HTERT RPE-1 (cell line): ENCODE data around the gene S100A2.
"Not testable (repeated sequence)": the region's sequence is repeated elsewhere in the genome, so short reads cannot be mapped to it uniquely, and the experiment has no call there.

Experiments used
- in situ Hi-C: fragments of 300-500 bp; cut with MboI; formaldehyde crosslinking; loops from 4 replicates; pipeline ENCODE4 v1.14.3; 2020; ENCODE audit warnings: low sequenced_read_pairs

Gene S100A2

GRCh38 chr1:153566414-153567371 lies 1.0 kb upstream of the S100A2 start:
- in situ Hi-C loops, result no loop called here

GRCh38 chr1:153563991-153564390 lies 1.7 kb downstream of the S100A2 start:
- in situ Hi-C loops, result no loop called here

- in situ Hi-C loops, result no loop called here
These were observed 2.2 kb downstream of the S100A2 start for GRCh38 chr1:153563483-153563901.

GRCh38 chr1:153562021-153562420 lies 3.6 kb downstream of the S100A2 start:
- in situ Hi-C loops, result not testable (repeated sequence)

- in situ Hi-C loops, result no loop called here
These were observed 4.1 kb downstream of the S100A2 start for GRCh38 chr1:153561466-153561985.

DNA sequence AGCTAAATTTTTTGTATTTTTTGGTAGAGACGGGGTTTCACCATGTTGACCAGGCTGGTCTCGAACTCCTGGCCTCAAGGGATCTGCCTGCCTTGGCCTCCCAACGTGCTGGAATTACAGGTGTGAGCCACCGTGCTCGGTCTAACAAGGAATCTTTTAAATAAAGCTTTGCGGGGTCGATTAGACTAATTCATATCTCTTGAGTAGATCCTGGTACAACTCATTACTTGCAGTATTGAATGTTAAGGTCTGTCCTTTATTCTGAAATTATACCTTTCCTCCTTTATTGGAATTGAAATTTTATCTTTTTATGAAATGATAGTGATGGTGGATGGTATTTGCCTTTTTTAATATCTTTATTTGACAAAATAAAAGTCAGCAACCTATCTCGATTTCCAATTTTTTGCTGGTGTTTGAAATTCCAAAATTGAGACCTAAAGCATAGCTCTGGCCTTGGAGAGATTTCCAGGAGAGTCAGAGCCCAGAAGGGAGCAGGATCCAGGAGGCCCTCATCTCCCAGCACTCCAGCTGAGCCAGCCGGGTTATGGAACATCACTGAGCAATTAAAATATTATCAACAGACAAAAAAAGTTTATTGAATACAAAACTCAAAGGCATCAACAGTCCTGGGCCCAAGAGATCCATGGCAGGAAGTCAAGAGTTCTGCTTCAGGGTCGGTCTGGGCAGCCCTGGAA lies 4.7 kb downstream of the S100A2 start:
- in situ Hi-C loops, result no loop called here

DNA sequence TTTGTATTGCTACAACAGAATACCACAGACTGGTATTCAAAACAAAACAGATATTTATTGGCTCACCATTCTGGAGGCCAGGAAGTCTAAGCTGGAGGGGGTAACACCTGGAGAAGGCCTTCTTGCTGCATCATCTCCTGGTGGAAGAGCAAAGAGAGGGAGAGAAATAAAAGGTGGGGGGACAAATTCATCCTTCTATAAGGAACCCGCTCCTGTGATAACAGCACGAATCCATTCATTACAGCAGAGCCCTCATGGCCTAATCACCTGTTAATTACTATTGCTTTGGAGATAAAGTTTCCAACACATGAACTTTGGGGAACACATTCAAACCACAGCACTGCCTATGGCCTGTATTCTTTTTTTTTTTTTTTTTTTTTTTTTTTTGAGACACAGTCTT lies 5.4 kb downstream of the S100A2 start:
- in situ Hi-C loops, result no loop called here

DNA sequence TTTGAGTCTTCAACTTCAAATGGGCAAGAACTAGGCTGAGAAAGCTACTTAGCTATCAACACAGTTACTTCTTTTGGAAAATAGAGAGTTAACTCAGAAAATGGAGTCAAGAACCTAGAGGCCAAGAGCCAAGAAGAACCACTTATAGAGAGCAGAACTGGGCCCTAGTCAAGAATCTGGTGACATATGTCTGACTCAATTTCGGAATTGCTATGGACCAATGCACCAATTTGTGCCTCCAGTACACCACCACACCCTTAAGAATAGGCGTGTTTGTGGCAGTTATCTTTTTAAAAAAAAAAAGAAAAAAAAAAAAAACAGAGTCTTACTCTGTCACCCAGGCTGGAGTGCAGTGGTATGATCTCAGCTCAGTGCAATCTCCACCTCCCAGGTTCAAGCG lies 7.8 kb downstream of the S100A2 start:
- in situ Hi-C loops, result no loop called here

GRCh38 chr1:153556348-153556747 lies 9.3 kb downstream of the S100A2 start:
- in situ Hi-C loops, result no loop called here

DNA sequence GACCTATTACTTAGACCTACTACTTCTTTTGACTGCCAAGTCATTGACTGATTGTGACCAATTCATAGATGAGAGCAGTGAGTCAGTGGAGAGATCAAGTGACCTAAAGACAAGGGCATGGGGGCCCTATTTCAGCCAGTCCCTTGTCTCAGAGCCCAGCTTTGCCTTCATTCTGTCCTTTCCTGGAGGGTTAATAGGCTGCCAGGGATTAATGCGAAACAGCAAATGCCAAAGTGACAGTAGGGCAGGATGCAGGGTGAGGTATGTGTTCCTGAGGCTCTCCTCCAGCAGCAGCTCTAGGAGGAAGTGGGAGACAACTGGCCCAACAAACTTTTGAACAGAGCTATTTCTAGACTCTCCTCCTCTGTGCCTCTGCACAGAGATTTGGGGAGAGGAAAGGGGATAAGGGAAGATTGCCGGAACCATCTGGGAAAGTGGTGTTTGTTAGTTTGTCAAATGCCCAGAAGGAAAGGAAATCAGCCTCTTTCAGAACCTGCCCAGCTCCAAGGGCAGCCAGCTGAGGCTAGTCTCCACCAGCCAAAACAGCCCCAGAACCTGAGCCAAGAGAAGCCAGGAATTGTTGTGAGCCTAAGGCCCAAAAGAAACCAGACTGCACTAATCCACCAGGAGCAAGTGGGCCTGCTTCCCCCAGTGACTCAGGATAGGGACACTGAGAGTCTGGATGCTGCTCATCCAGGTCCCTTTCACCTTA lies 11.7 kb downstream of the S100A2 start:
- in situ Hi-C loops, result no loop called here

DNA sequence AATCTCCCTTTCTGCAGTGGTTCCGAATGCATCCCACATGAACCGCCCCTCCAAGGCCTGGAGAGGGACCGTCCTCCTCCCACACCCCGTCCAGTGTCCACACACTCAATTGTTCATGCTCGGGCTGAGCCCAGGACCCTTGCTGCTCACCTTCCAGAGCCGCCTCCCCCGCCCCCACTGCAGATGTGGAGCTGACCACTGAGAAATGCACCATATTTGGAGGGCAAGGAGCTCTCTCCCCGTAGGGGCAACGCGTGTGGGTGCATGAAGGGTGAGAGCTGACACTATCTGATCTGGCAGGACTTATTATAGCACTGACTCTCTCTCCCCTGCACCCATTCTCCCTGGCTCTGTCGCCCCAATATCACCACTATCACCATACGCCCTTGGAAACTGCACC lies 12.5 kb downstream of the S100A2 start:
- in situ Hi-C loops, result no loop called here

DNA sequence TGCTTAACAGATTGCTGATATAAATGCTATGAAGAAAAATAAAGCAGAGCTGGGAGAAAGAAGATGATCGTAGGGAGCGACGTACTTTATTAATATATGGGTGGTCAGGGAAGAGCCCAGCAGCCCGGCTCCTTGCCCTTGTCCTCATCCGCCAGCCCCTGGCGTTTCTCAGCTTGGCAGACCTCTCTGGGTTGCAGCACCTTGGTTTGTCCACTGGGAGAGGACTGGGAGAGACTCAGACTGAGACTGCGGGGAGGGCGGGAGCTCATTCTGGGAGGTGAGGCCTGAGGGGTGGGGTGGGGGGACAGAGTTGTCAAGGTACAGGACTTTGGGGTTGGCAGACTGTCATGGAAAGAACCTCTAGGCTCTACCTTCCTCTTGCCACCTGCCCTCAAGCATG lies 13.3 kb downstream of the S100A2 start:
- in situ Hi-C loops, result no loop called here

DNA sequence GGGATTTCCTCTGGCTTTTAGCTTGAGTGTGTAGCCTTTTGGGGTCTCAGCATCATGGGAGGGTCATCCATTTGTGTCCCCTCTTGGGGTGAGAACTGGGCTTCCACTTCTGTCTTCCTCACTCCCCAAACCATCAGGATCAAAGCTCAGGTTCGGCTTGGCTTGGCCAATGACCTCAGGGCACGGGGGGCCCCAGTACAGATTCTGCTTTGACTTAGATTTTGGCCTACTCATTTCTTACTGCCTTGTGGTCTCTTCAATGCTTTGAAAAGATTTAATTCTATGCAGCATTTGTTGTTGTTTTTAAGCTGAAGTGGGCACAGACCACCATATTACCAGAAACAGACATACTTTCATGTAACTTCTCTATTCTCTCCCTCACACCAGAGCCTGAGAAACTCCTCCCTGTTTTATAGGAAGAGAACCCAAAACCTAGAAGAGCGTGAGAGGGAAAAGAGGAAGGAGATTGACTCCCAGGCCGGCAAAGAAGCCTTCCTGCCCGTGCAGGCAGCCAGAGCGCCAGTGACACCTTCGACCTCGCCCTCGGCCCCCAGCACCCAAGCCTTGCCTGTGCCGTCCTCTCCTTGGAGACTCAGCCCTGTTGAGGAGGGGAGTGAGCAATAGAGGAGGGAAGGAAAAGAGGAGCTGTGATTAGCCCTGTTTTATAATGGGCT lies 14.7 kb downstream of the S100A2 start:
- in situ Hi-C loops, result no loop called here

- in situ Hi-C loops, result no loop called here
These were observed 15.3 kb downstream of the S100A2 start for GRCh38 chr1:153550398-153550758.

DNA sequence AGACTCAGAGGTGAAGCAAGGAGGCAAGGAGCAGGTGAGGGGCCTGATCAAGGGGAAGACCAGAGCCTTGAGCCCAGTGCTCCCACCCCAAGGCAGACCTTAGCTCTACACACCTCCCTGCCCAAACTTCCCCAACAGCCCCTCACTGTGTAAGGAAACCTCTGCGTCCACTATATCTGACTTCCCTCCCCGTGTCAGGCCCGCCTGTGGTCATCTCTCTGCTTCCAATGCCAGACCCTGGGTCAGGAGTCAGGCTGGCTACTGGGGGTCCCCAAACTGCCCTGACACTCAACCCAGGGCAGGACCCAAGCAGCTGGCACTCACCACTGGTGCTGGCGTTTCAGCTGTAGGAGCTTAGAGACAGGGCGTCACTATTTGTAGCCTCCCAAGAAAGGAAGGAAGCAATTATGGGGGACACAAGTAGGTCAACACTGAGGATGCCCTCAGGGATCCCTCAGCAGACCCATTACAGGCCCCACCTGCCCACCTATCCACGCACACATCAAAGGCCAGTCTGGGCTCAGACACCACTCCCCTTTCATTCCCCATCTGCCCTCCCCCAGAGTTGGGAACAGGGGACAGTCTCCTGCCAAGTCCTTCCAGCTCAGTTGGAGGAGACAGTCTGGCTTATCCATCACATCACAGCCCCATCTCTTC lies 15.8 kb downstream of the S100A2 start:
- in situ Hi-C loops, result no loop called here

GRCh38 chr1:153548722-153549688 lies 16.6 kb downstream of the S100A2 start, which contains the start of gene S100A3:
Gene S100A3 (minus strand): TSS chr1:153549258. CDS start chr1:153548485, 773 bp downstream.
- in situ Hi-C loops, result no loop called here

DNA sequence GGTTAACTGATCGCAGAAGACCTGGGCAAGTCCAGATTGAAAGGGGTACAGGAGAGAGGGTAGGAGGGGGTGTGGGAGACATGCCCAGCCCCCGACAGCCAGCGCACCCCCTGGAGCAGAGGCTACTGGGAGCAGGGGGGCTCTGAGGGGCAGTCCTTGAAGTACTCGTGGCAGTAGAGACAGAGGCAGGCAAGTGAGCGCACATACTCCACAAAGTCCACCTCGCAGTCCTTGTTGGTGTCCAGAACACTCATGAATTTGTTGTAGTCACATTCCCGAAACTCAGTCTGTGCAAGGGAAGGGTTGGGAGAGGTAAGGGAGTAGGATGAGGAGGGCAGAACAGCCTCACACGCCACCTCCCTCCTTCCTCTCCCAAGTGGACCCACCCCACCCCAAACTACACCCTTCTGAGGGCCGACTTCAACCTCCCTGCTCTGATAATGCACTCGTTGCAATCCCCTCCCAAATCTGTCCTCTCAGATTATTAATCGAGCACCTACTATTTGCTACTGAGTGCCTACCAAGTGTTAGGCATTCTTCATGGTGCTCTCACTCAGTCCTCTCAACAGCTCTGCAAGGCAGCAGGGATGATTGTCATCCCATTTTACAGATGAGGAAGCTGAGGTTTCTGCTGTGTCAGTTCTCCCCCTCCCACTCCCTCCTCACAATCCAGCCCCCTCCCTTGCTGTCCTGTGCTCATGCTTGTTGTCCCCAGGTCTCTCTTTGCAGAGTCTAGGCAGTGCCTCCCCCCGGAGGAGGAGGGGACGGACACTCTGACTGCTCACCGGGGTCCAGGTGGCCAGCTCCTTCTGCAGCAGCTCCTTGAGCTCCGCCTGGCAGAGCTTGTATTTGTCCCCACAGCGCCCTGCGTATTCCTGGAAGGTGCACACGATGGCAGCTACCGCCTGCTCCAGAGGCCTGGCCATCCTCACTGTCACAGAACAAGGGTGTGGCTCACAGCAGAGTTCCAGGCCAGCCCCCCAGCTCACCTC lies 17.8 kb downstream of the S100A2 start:
- in situ Hi-C loops, result no loop called here
